Activated CD8-positive, alpha-beta T cell treated with anti-CD3 and anti-CD28 coated beads, Interleukin-2, amount 10 ng/mL, durations not matched to agents 7 days and 5 days (primary cell): ENCODE measurements around the gene BEST3. TPM values are rescaled to one million over a fixed set of nuclear protein-coding genes. Genes with fewer than 3 reads are reported as not detected.
"Not testable (repeated sequence)": the region's sequence is repeated elsewhere in the genome, so short reads cannot be mapped to it uniquely, and the experiment has no call there.

Source experiments
- ATAC-seq: fragments of 150-1000 bp; cut with Tn5 transposase; one replicate; pipeline ENCODE4 v1.10.0; 2021; ENCODE audit warnings: moderate library complexity
- CTCF ChIA-PET: fragments of 350-600 bp; sonication (Branson Sonifier 250); formaldehyde crosslinking; loops from one replicate; lab custom pipeline; 2021; ENCODE audit warnings: antibody characterized with exemption; lab: Charles Lee
- POLR2A ChIA-PET: fragments of 350-600 bp; sonication (Branson Sonifier 250); formaldehyde crosslinking; loops from one replicate; lab custom pipeline; 2021; ENCODE audit warnings: antibody characterized with exemption; lab: Charles Lee
- DNase-seq: peaks from one replicate; pipeline ENCODE4 v3.0.0-alpha.2; 2020
- H3K27ac Mint-ChIP-seq: one replicate; pipeline ENCODE4 v1.8.0; 2021; ENCODE audit warnings: mild to moderate bottlenecking, mixed read lengths
- H3K27me3 Mint-ChIP-seq: one replicate; pipeline ENCODE4 v1.8.0; 2021; ENCODE audit warnings: low read depth, mixed read lengths
- H3K36me3 Mint-ChIP-seq: one replicate; pipeline ENCODE4 v1.8.0; 2021; ENCODE audit warnings: low read depth, mixed read lengths
- H3K4me1 Mint-ChIP-seq: one replicate; pipeline ENCODE4 v1.8.0; 2021; ENCODE audit warnings: low read depth, mixed read lengths
- H3K4me3 Mint-ChIP-seq: one replicate; pipeline ENCODE4 v1.8.0; 2021; ENCODE audit warnings: mild to moderate bottlenecking, mixed read lengths
- H3K9me3 Mint-ChIP-seq: one replicate; pipeline ENCODE4 v1.8.0; 2022; ENCODE audit warnings: mixed read lengths; ENCODE audit not compliant: insufficient read depth
- total RNA-seq, 2 experiments: library from RNA; stranded (reverse); gene quantifications; one replicate each; pipeline ENCODE4 v1.2.3, GENCODE V29; 2021

BEST3 gene
- total RNA-seq, 2 experiments from 2014 or later: not detected

DNA sequence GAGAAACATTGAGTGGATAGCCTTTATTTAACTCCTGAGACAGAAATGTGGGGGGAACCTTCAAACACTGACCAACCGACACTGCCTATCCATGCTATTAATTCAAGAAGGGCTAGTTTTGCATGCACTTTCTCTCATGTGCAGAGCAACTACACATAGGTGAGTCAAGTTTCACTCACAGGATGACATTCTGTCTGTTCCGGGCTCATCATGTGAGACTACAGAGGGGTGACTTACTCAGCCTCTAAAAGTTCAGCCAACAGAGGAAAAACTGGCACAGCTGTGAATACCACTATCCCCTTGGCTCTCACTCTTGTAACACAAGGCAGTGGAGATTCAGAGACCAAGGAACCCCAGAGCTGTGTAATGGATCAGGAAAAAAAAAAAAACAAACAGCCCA lies 13.3 kb downstream of the BEST3 start:
- ChIA-PET POLR2A (no interaction called here), CTCF (no interaction called here)
- no peak overlapping the region for H3K27ac Mint-ChIP-seq

DNA sequence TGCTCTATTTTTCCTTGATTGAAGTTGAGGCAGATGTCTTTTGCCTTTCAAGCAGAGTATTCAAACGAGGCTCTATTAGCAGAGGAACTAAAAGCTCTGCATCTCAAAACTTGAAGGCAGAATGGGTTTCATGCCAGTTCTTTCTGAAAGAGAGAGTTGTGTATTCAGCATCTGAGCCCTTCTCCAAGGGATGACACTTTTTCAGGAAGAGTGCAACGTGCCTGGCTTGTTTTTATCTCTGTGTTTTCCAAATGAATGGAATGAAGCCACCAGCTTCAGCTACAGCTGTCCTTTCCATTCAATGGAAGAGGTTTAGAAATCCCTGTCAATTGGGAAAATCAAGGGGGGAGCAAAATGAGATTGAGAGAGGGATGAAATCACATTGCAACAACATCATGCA lies 14.6 kb downstream of the BEST3 start:
- Mint-ChIP-seq H3K27ac (no peak overlapping the region), H3K36me3 (no peaks in the 10 kb centered on the region), H3K4me1 (peaks cover 5% of the 10 kb centered on the region), H3K27me3 (peaks cover 17% of the 10 kb centered on the region), H3K4me3 (no peak overlapping the region), H3K9me3 (no peaks in the 10 kb centered on the region)
- ChIA-PET POLR2A (no interaction called here), CTCF (no interaction called here)
- ATAC-seq (no peak), DNase-seq (no peak)

More for the DNA sequence above, 13.3 kb downstream of the BEST3 start:
- H3K27me3 Mint-ChIP-seq: peaks cover 17% of the 10 kb centered on the region
- no peaks in the 10 kb centered on the region for H3K36me3 Mint-ChIP-seq
- no peak overlapping the region for H3K4me3 Mint-ChIP-seq
- DNase-seq (no peak), ATAC-seq (no peak)
- peaks cover 5% of the 10 kb centered on the region for H3K4me1 Mint-ChIP-seq
- no peaks in the 10 kb centered on the region for H3K9me3 Mint-ChIP-seq

DNA sequence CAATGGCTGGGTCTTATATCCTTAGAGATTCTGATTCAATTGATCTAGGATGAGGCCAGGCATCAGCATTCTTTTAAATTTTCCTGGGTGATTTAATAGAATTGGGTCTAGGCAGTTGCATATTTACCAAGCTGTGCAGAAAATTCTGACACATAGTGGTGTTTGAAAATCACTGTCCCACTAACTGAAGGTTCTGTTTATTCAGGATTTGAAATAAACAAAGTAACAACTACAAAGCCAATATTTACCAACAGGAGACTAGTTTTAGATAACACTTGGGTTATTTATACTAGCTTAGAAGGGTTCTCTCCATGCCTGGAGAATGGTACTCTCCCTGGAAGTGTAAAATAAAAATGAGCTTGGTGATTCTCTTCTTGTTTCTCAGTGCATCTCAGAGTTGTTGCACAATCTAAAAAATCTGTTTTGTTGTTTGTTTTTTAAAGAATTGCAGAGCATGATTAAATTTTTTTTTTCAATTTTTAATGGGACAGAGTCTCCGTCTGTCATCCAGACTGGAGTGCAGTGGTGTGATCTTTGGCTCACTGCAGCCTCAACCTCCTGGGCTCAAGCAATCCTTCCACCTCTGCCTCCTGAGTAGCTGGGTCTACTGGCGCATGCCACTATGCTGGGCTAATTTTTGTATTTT lies 16.9 kb downstream of the BEST3 start:
- POLR2A ChIA-PET: no interaction called here
- Mint-ChIP-seq H3K36me3 (no peaks in the 10 kb centered on the region), H3K4me3 (no peak overlapping the region), H3K4me1 (no peaks in the 10 kb centered on the region), H3K9me3 (no peaks in the 10 kb centered on the region), H3K27ac (no peak overlapping the region), H3K27me3 (peaks cover 14% of the 10 kb centered on the region)
- ATAC-seq (no peak), DNase-seq (no peak)
- CTCF ChIA-PET: no interaction called here

- H3K27me3 Mint-ChIP-seq: peaks cover 5% of the 10 kb centered on the region
- no peaks in the 10 kb centered on the region for H3K36me3 Mint-ChIP-seq
- POLR2A ChIA-PET: no interaction called here
- no peak overlapping the region for H3K4me3 Mint-ChIP-seq
- CTCF ChIA-PET: no interaction called here
- no peaks in the 10 kb centered on the region for H3K9me3 Mint-ChIP-seq
- H3K4me1 Mint-ChIP-seq: no peaks in the 10 kb centered on the region
- no peak for ATAC-seq
- DNase-seq: no peak
- H3K27ac Mint-ChIP-seq: no peak overlapping the region
Measured at GRCh38 chr12:69679119-69679518, 20.0 kb downstream of the BEST3 start.

DNA sequence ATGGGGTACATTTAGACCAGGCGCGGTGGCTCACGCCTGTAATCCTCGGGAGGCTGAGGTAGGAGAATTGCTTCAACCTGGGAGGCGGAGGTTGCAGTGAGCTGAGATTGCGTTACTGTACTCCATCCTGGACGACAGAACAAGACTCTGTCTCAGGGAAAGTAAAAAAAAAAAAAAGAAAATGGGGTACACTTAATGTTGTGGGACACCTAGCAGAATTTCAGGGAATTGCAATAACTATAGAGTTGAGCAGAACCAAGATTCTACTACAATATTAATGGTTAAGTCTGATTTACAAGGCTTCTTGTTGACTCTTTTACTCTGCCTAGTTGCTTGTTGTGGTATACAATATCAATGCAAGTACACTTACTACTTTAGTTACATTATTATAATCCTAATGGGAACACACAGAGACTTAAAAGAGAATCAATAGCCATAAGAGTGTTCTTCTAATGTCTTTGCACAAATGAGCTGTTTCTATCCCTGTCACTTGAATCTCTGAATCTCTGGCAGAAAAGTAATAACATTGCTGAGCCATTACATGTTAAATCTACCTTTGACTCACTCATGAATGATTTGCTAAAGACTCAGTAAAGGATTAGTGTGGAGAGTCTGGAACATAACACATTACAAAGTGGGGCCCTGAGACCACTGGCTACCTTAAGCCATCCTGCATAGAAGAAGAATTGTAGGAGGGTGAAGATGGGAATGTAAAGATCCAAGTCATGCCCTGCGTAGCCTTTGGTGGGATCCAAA lies 22.7 kb downstream of the BEST3 start:
- H3K4me1 Mint-ChIP-seq: no peaks in the 10 kb centered on the region
- ATAC-seq (no peak), DNase-seq (no peak)
- no peaks in the 10 kb centered on the region for H3K9me3 Mint-ChIP-seq
- ChIA-PET CTCF (no interaction called here), POLR2A (no interaction called here)
- no peaks in the 10 kb centered on the region for H3K36me3 Mint-ChIP-seq
- no peak overlapping the region for H3K27ac Mint-ChIP-seq
- H3K4me3 Mint-ChIP-seq: no peak overlapping the region
- H3K27me3 Mint-ChIP-seq: peaks cover 2% of the 10 kb centered on the region

- peaks cover 3% of the 10 kb centered on the region for H3K27me3 Mint-ChIP-seq
- CTCF ChIA-PET: no interaction called here
- no peak for DNase-seq
- H3K4me3 Mint-ChIP-seq: no peak overlapping the region
- POLR2A ChIA-PET: no interaction called here
- H3K36me3 Mint-ChIP-seq: no peaks in the 10 kb centered on the region
- no peaks in the 10 kb centered on the region for H3K4me1 Mint-ChIP-seq
- no peaks in the 10 kb centered on the region for H3K9me3 Mint-ChIP-seq
- H3K27ac Mint-ChIP-seq: no peak overlapping the region
- ATAC-seq: no peak
Measured at GRCh38 chr12:69672195-69672594, 26.9 kb downstream of the BEST3 start.

DNA sequence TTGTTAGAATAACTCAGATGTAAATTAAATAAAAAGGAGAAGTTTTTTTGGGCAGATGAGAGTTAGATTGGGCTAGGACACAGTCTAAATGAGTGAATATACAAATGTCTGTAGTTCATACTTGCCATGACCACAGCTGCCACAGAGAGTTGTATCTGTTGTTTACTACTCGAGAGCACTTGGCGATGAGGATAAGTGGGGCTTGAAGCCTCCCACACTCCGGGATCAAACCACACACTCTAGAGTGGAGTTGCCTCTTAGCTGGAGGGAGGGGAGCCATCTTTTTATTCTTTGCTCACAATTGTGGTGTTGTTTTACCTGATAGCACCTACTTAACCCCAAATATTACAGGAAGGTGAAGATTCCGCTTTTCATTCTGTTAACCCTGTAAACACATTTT lies 27.5 kb downstream of the BEST3 start:
- no peak for DNase-seq
- Mint-ChIP-seq H3K36me3 (no peaks in the 10 kb centered on the region), H3K4me1 (no peaks in the 10 kb centered on the region), H3K9me3 (no peaks in the 10 kb centered on the region), H3K4me3 (no peak overlapping the region), H3K27ac (no peak overlapping the region), H3K27me3 (peaks cover 5% of the 10 kb centered on the region)
- ChIA-PET CTCF (no interaction called here), POLR2A (no interaction called here)
- ATAC-seq: no peak

GRCh38 chr12:69666798-69667197 lies 32.3 kb downstream of the BEST3 start:
- POLR2A ChIA-PET: no interaction called here
- no peak for DNase-seq
- CTCF ChIA-PET: no interaction called here
- peaks cover 23% of the 10 kb centered on the region for H3K27me3 Mint-ChIP-seq
- ATAC-seq: no peak
- H3K27ac Mint-ChIP-seq: no peak overlapping the region
- no peaks in the 10 kb centered on the region for H3K36me3 Mint-ChIP-seq
- H3K4me3 Mint-ChIP-seq: no peak overlapping the region
- no peaks in the 10 kb centered on the region for H3K9me3 Mint-ChIP-seq
- no peaks in the 10 kb centered on the region for H3K4me1 Mint-ChIP-seq

- H3K36me3 Mint-ChIP-seq, H3K9me3 Mint-ChIP-seq, H3K27ac Mint-ChIP-seq, DNase-seq, CTCF ChIA-PET, H3K4me1 Mint-ChIP-seq, H3K4me3 Mint-ChIP-seq, ATAC-seq, POLR2A ChIA-PET: not testable (repeated sequence)
- peaks cover 32% of the 10 kb centered on the region for H3K27me3 Mint-ChIP-seq
Measured at GRCh38 chr12:69664930-69665377, 34.1 kb downstream of the BEST3 start.

GRCh38 chr12:69663726-69664125 lies 35.4 kb downstream of the BEST3 start:
- no peak overlapping the region for H3K27ac Mint-ChIP-seq
- DNase-seq: no peak
- H3K36me3 Mint-ChIP-seq: no peaks in the 10 kb centered on the region
- H3K4me1 Mint-ChIP-seq: no peaks in the 10 kb centered on the region
- H3K27me3 Mint-ChIP-seq: peaks cover 39% of the 10 kb centered on the region
- no peak for ATAC-seq
- POLR2A ChIA-PET: no interaction called here
- H3K4me3 Mint-ChIP-seq: no peak overlapping the region
- H3K9me3 Mint-ChIP-seq: no peaks in the 10 kb centered on the region
- CTCF ChIA-PET: no interaction called here

GRCh38 chr12:69662764-69663163 lies 36.3 kb downstream of the BEST3 start:
- CTCF ChIA-PET: no interaction called here

GRCh38 chr12:69661386-69661785 lies 37.7 kb downstream of the BEST3 start:
- DNase-seq (no peak), ATAC-seq (no peak)
- peaks cover 39% of the 10 kb centered on the region for H3K27me3 Mint-ChIP-seq
- H3K36me3 Mint-ChIP-seq: no peaks in the 10 kb centered on the region
- no peak overlapping the region for H3K27ac Mint-ChIP-seq
- H3K9me3 Mint-ChIP-seq: no peaks in the 10 kb centered on the region
- POLR2A ChIA-PET: no interaction called here
- H3K4me3 Mint-ChIP-seq: no peak overlapping the region
- H3K4me1 Mint-ChIP-seq: no peaks in the 10 kb centered on the region
- CTCF ChIA-PET: no interaction called here

More at GRCh38 chr12:69662764-69663163, 36.3 kb downstream of the BEST3 start:
- H3K27me3 Mint-ChIP-seq: peaks cover 43% of the 10 kb centered on the region
- no peaks in the 10 kb centered on the region for H3K36me3 Mint-ChIP-seq
- no peaks in the 10 kb centered on the region for H3K4me1 Mint-ChIP-seq
- H3K27ac Mint-ChIP-seq: no peak overlapping the region
- POLR2A ChIA-PET: no interaction called here
- no peak overlapping the region for H3K4me3 Mint-ChIP-seq
- H3K9me3 Mint-ChIP-seq: no peaks in the 10 kb centered on the region
- ATAC-seq: no peak
- no peak for DNase-seq
